ENCODE data around the gene ZNF446.
A peak's percentile ranks its signal among the peaks of the same experiment; 100 is the strongest.

Gene ZNF446

DNA sequence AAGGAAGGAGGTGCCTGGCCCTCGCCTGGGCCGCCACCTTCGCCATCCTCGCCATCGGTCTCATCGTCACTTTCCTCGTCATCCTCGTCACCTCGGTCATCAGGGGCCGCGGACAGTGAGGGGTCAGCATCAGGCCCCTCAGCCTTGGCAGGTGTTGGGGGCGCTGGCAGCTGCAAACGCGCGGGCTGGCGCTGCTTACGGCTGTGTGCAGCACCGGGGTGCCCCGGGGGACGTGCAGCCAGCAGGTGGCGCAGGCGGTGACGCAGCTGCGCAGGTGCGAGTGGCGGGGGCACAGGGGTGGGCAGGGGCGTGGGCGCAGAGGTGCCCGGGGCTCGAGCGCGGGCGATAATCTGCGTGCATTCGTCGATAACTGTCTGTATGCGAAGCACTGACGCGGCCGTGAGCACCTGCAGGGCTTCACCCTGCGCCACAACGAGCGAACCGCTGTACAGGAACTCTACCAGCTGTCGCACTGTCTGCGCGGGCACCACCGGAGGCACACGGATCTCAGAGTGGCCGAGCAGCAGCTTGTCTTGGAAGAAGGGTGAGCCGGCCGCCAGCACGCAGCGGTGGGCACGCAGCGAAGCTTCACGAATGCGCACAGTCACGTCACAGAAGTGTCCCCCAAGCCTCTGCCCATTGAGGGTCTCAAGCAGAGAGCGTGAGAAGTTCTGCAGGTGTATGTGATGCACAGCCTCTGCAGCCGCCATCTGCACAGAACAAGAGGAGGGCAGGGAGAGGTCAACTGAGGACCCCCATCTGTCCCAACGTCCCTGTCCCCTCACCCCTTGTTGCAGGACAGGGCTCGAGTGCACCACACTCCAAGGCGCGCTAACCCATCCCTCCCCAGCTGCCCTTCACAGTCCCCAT lies 41.0 kb downstream of the ZNF446 start:
- TF ChIP-seq, protein P1, sequence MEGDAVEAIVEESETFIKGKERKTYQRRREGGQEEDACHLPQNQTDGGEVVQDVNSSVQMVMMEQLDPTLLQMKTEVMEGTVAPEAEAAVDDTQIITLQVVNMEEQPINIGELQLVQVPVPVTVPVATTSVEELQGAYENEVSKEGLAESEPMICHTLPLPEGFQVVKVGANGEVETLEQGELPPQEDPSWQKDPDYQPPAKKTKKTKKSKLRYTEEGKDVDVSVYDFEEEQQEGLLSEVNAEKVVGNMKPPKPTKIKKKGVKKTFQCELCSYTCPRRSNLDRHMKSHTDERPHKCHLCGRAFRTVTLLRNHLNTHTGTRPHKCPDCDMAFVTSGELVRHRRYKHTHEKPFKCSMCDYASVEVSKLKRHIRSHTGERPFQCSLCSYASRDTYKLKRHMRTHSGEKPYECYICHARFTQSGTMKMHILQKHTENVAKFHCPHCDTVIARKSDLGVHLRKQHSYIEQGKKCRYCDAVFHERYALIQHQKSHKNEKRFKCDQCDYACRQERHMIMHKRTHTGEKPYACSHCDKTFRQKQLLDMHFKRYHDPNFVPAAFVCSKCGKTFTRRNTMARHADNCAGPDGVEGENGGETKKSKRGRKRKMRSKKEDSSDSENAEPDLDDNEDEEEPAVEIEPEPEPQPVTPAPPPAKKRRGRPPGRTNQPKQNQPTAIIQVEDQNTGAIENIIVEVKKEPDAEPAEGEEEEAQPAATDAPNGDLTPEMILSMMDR (IDR thresholded peaks at IDR 0.05; ENCODE audit: insufficient read depth, missing control alignments), result no peak
- no peak for DNase-seq (ENCODE audit: insufficient read length, low spot score)
- FAIRE-seq, result no peak

DNA sequence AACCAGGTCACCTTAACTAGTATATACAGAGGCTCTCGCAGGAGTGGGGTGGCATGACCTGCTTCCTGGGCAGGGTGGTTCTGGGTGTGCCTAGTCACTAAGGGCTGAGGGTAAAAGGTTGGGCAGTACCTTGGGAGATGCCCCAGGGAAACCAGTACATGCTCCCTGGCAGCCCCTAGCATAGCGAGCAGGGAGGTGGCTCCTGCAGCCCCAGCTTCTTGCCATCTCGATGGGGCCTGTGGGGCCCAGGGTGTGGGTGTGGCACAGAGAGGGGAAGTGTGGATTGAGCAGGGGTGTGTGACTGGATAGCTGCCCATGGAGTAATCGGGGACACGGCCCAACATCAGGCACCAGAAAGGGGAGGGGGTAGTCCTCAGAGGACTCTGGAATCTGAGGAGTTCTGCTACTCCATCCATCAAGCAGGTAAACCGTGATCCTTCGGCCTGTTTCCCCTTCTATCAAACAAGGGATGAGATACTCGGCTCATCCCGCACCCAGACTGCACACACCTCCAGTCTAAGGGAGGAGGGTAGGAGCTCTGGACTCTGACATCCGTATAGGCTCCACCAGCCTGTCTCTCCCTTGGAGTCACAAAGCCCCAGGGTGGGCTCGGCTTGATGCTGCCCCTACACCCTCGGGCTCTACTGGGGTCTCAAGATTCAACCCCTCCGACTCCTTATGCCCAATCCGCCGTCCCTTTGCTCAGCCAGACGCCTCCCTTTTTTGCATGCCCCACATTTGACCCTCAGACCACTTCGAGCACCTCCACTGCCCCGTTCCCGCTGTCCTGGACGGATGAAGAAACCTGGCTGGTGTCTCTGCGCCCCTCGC lies 42.3 kb downstream of the ZNF446 start:
- TF ChIP-seq, protein P1 (IDR thresholded peaks at IDR 0.05; ENCODE audit: insufficient read depth, missing control alignments), result no peak
- no peak for FAIRE-seq
- DNase-seq (ENCODE audit: insufficient read length, low spot score), result no peak

DNA sequence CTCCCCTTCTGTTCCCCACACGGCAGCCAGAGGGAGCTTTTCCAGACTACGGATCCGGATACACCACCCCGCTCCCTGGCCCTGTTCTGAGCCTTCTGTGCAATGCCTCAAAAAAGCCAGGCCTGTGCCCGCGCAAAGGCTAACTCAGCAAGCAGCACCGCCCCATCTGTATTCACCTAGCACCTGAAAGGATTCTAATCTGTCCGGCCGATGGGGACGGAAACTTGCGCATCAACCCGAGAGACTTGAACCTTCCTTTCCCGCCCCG lies 42.9 kb downstream of the ZNF446 start:
- TF ChIP-seq, protein P1 (IDR thresholded peaks at IDR 0.05; ENCODE audit: insufficient read depth, missing control alignments), result peak; percentile 57
- FAIRE-seq (no peak), DNase-seq (ENCODE audit: insufficient read length, low spot score) (no peak)

DNA sequence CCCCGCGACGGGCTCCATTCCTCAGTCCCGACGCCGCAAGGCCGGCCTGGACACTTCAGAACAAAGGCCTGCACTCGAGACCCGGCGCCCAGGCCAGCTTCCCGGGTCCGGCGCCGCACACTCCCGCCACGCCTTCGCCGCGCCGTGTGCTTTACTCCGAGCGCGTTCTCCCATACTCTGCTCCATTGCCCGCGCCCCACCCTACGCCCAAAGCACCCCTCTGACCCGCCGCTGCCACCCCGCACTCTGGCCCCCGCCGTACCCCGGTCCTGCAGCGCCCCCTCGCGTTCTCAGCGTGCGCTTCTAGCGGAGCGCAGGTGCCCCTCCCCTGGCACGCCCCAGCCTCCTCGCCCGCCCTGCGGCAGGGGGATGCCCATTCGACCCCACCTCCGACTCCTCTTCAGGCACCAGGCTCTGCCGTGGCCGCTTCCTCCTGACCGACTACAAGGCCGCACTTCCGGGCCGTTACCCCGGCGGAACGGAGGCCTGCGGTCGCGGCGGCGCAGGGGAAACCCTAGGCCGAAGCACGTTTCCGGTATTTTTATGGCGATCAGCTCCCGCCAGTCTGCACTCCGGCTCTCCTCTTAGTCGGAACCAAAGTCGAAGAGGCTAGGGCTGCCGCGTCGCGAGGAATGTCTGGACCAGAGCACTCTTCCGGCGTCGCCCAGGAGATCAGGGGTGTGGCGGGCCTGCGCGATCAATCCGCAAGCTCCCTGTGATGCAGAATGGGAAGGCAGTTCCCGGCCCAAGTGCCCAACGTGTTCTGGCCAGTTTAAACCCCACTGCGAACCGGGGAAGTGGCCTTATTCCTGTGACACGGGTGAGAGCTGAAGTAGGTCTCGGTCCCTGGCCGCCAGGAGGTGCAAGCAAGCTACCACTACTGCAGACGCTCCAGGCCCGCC lies 43.5 kb downstream of the ZNF446 start, which contains the start of gene ZBTB45:
Gene ZBTB45, minus strand, starts transcription at position 456 of the 902 bp plus-strand sequence. CDS start 2,137 bp downstream, outside the sequence.
- TF ChIP-seq, protein P1 (IDR thresholded peaks at IDR 0.05; ENCODE audit: insufficient read depth, missing control alignments), result peak; percentile 69
- DNase-seq (ENCODE audit: insufficient read length, low spot score) (no peak), FAIRE-seq (no peak)

DNA sequence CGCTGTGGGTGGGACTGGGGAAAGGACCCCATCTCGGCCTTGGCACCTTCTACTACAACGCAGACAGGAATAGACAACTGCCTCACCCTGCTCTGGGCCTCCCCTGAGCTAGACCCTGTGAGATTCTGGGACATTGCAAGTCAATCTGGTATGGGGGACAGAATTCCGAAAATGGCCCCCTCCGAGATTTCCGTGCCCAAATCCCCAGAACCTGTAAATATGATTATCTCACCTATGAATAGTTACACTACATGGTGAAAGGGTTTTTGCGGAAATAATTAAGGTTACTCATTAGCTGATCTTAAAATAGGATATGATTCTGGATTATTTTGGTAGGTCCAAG lies 44.1 kb downstream of the ZNF446 start:
- TF ChIP-seq, protein P1 (IDR thresholded peaks at IDR 0.05; ENCODE audit: insufficient read depth, missing control alignments), result no peak
- FAIRE-seq (no peak), DNase-seq (ENCODE audit: insufficient read length, low spot score) (no peak)

DNA sequence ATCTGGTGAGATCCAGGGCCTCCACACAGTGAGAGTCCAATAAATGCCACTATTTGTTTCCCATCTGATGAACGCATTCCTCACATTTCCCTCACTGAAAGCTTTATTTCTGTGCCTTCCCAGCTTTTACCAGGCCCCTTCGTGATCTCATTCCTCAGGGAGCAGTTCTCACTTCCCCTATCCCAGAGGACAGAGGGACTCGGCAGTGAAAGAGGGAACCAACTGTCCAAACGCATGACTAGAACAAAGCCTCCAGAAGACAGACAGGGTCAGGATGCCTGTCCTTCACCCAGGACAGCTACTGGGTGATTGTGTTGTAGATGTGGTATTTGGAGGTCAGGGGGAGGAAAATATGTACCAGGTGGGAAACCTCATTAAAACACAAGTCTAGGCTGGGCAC lies 45.5 kb downstream of the ZNF446 start:
- TF ChIP-seq, protein P1 (IDR thresholded peaks at IDR 0.05; ENCODE audit: insufficient read depth, missing control alignments), result no peak
- no peak for DNase-seq (ENCODE audit: insufficient read length, low spot score)
- no peak for FAIRE-seq

Data from D721Med (cell line).